ENCODE measurements around the gene LRRC63. TPM values are rescaled to one million over a fixed set of nuclear protein-coding genes. Genes with fewer than 3 reads are reported as not detected.

The LRRC63 gene
- total and polyA plus RNA-seq, 9 of the 15 experiments (the other 6 are each of a cell fraction or from before 2014, with no cell fraction given), result 0.07 to 0.41 (median 0.24) TPM; not detected in 1

DNA sequence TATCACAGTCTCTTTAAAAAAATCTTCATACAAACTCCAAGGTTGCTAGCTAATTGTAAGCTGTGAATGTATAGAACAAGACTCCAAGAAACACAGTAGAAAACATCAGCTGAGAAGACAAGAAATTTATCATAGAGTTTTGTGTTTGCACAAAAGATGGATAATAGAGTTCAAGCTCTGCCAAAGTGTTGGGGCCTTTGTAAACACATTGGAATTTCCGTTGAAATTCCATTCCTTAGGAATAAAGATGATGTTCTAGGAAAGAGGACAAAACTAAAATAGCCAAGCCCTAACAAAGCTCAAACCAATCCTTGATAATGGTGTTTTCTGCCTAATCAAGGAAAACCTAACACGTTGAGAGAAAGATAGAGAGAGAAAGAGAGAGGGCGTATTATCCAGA is 20.6 kb downstream of the LRRC63 start (continued):
- TF ChIP-seq ZBTB40 (IDR thresholded peaks at IDR 0.05), result no peak
- TF ChIP-seq ZBTB40 (CRISPR knock-in tag; IDR thresholded peaks at IDR 0.05), result no peak
- TF ChIP-seq HNRNPL (IDR thresholded peaks at IDR 0.05; ENCODE audit: low read depth, low read length), result no peak
- no peak for TF ChIP-seq ZNF316 (IDR thresholded peaks at IDR 0.05)
- no peak for TF ChIP-seq HINFP (tag; conservative IDR thresholded peaks at IDR 0.05; ENCODE audit: low read depth)
- no peak for TF ChIP-seq OTX1 (CRISPR knock-in tag; IDR thresholded peaks at IDR 0.05)
- TF ChIP-seq ZNF121 (CRISPR knock-in tag; conservative IDR thresholded peaks at IDR 0.05), result no peak
- TF ChIP-seq ZNF444 (CRISPR knock-in tag; IDR thresholded peaks at IDR 0.05), result no peak

Measured in K562 (cell line).